D721Med (cell line): Measurements from ENCODE around the gene UGT2B10.

ENCODE experiments used
- DNase-seq: peaks from one replicate; pipeline ENCODE4 v3.0.0; 2011; ENCODE audit warnings: low spot score; ENCODE audit not compliant: insufficient read length
- FAIRE-seq: peaks from 2 replicates; lab custom pipeline; 2011; peaks lifted over from hg19 to GRCh38; lab: Jason Lieb, UNC
- CTCF ChIP-seq: IDR thresholded peaks from 2 replicates; pipeline ENCODE4 v1.5.1; 2012; ENCODE audit warnings: mild to moderate bottlenecking, control low read depth; ENCODE audit not compliant: insufficient read depth; ENCODE audit errors: missing control alignments

The UGT2B10 gene

GRCh38 chr4:68871809-68872642, 56.2 kb downstream of the UGT2B10 start:
- no peak for TF ChIP-seq CTCF
- FAIRE-seq: no peak
- DNase-seq: no peak

- no peak for TF ChIP-seq CTCF
- FAIRE-seq (no peak), DNase-seq (no peak)
These were observed 57.1 kb downstream of the UGT2B10 start for GRCh38 chr4:68872643-68873502.

DNA sequence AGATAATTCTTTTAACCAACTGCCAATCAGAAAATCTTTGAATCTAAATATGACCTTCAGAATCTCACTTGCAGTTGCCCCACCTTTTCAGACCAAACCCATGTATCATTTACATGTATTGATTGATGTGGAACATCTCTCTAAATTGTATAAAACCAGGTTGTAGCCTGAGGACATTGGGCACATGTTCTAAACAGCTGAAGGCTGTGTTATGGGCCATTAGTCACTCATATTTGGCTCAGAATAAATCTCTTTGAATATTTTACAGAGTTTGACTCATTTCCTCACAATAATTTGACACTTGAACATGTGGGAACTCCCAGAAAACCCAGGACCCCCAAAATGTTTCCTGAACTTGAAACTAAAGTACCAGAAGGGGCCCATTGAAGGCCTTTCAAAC, 58.7 kb downstream of the UGT2B10 start:
- no peak for TF ChIP-seq CTCF
- DNase-seq (no peak), FAIRE-seq (no peak)

DNA sequence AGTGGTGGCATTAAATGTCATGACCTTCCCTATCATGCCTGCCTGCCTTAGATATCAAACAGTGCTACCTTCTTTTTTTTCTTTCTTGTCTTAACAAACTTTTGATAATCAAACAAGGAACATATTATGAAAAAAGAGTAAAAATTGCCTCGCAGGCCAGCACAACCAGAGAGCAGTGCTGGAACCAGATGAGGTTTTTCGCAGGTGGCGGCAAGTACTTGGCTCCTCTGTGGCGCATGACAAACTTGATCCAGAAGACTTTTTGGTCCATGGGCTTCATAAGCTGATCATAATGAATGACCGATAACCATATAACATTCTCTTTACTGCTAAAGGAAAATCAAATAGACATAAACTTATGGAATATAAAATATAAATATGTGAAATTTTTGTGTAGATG, 61.8 kb downstream of the UGT2B10 start:
- DNase-seq: no peak
- TF ChIP-seq CTCF: no peak
- no peak for FAIRE-seq

GRCh38 chr4:68878048-68878447, 62.3 kb downstream of the UGT2B10 start:
- no peak for FAIRE-seq

More at GRCh38 chr4:68878048-68878447, 62.3 kb downstream of the UGT2B10 start:
- DNase-seq: no peak
- TF ChIP-seq CTCF: no peak
